Measurements from ENCODE around the gene OR10A3.

GRCh38 chr11:7964261-7964660 is 22.8 kb upstream of the OR10A3 start:
- TF ChIP-seq POLR2A (IDR thresholded peaks at IDR 0.05; ENCODE audit: low read length) (no peak), GATA1 (IDR thresholded peaks at IDR 0.05; ENCODE audit: low read depth, low read length) (no peak)

Measured in erythroblast (primary cell).